GM12878 (cell line): ENCODE measurements around the gene STK16. TPM values are rescaled to one million over a fixed set of nuclear protein-coding genes. Genes with fewer than 3 reads are reported as not detected.

ENCODE experiments used
- BCLAF1 ChIP-seq: fragments of 450-650 bp; IDR thresholded peaks from 2 replicates; pipeline ENCODE4 v1.6.1; 2017; ENCODE audit warnings: antibody characterized with exemption, mild to moderate bottlenecking, moderate library complexity
- E2F4 ChIP-seq: IDR thresholded peaks from 2 replicates; pipeline ENCODE4 v1.6.1; 2012; ENCODE audit warnings: low read depth, low read length, improper control_type of control experiment
- E4F1 ChIP-seq: fragments of 450-650 bp; IDR thresholded peaks from 2 replicates; pipeline ENCODE4 v1.6.1; 2018; ENCODE audit warnings: borderline replicate concordance, mild to moderate bottlenecking; ENCODE audit not compliant: partially characterized antibody
- EGR1 ChIP-seq, 2 experiments: IDR thresholded peaks; 1 replicate in 1 of 2; 2 replicates in 1 of 2; pipeline ENCODE4 v1.6.1; 2011 to 2012; ENCODE audit warnings: low read depth in 2 of 2, low read length in 2 of 2, borderline replicate concordance in 1 of 2, mild to moderate bottlenecking in 1 of 2, moderate library complexity in 1 of 2
- PAX5 ChIP-seq: IDR thresholded peaks from 2 replicates; pipeline ENCODE4 v1.6.1; 2011; ENCODE audit warnings: low read depth, low read length, borderline replicate concordance
- POLR2AphosphoS5 ChIP-seq: IDR thresholded peaks from 2 replicates; pipeline ENCODE4 v1.6.1; 2011; ENCODE audit warnings: mild to moderate bottlenecking, low read length, inconsistent platforms
- SP1 ChIP-seq: IDR thresholded peaks from one replicate; pipeline ENCODE4 v1.6.1; 2011; ENCODE audit warnings: low read depth, low read length
- ZBTB33 ChIP-seq: fragments of 450-650 bp; IDR thresholded peaks from 2 replicates; pipeline ENCODE4 v1.6.1; 2017; ENCODE audit warnings: mild to moderate bottlenecking
- ZNF592 ChIP-seq: fragments of 450-650 bp; IDR thresholded peaks from 2 replicates; pipeline ENCODE4 v1.6.1; 2017; ENCODE audit warnings: mild to moderate bottlenecking, moderate library complexity
- ZNF687 ChIP-seq: fragments of 450-650 bp; IDR thresholded peaks from 2 replicates; pipeline ENCODE4 v1.6.1; 2017; ENCODE audit warnings: mild to moderate bottlenecking, moderate library complexity
- polyA plus RNA-seq, 11 experiments: library from polyadenylated mRNA; depleted of rRNA in 4 of 11; unstranded in 6 of 11; stranded (reverse) in 5 of 11; fragments of >200 nt; fragmentation: Nextera tagmentation in 4 of 11; fragmentation: Illumina TruSeq in 1 of 11; extraction: Ambion mirVana in 4 of 11; extraction: Trizol in 1 of 11; gene quantifications; 1 replicate in 1 of 11; 2 replicates in 10 of 11; pipeline versions ENCODE4 v1.2.1 to v1.2.3, GENCODE V29; 2011 to 2016; ENCODE audit warnings: inconsistent platforms in 2 of 11, missing spikeins in 2 of 11, low read depth in 1 of 11
- total RNA-seq, 4 experiments: library from RNA; depleted of rRNA in 3 of 4; stranded (reverse); fragments of >200 nt in 3 of 4; fragmentation: Illumina TruSeq in 1 of 4; extraction: Trizol in 1 of 4; gene quantifications; 2 replicates each; pipeline versions ENCODE4 v1.2.1 to v1.2.3, GENCODE V29; 2013 to 2021

Gene STK16
- total and polyA plus RNA-seq, 10 of the 15 experiments (the other 5 are each of a cell fraction or from before 2014, with no cell fraction given), result 4.3 to 50.1 (median 17.9) TPM

GRCh38 chr2:219206328-219207133 lies 38.7 kb upstream of the STK16 start, which contains the start of gene ZFAND2B (continued):
- TF ChIP-seq EGR1 (IDR thresholded peaks at IDR 0.05; ENCODE audit: borderline replicate concordance in 1 of 2, low read depth in 2 of 2, low read length in 2 of 2) (peak; percentile 42 to 84; a peak in 2 of 3 replicates), ZNF687 (no peak; the same call in none of the 2 replicates), PAX5 (no peak; the same call in 1 of the 2 replicates), ZBTB33 (no peak), BCLAF1 (no peak), ZNF592 (0 out of 2 replicates have a peak, but pooled peaks have one; percentile 22), E2F4 (no peak), E4F1 (no peak), POLR2AphosphoS5 (peak; percentile 97), SP1 (no peak)
